ENCODE data around the gene SPRR2F. TPM values are rescaled to one million over a fixed set of nuclear protein-coding genes. Genes with fewer than 3 reads are reported as not detected.

The SPRR2F gene
- total RNA-seq, 1 donor from 2014 or later: not detected

DNA sequence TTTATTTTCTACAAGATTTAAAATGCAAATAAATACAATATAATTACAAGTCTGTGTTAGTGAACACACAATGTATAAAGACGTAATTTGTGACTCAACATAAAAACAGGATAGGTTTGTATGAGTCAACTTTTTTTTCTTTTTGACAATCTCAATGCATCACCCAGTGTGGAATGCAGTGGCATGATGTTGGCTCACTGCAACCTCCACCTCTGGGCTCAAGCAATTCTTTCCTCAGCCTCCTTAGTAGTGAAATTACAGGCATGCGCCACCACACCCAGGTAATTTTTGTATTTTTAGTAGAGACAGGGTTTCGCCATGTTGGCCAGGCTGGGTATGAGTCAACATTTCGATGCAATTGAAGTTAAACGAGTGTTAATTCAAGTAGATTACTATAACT lies 13.1 kb downstream of the SPRR2F start:
- Histone ChIP-seq H3K79me2 (ENCODE audit: insufficient read depth, low read length) (no peaks in the 10 kb centered on the region), H3K4me2 (ENCODE audit: low read length) (no peak overlapping the region), H3K27ac (ENCODE audit: low read depth, low read length) (no peak overlapping the region), H3K36me3 (ENCODE audit: insufficient read depth, low read length) (no peaks in the 10 kb centered on the region), H4K20me1 (ENCODE audit: insufficient read depth, low read length) (no peaks in the 10 kb centered on the region), H2AFZ (ENCODE audit: low read depth, low read length) (no peak overlapping the region), H3K9me3 (ENCODE audit: insufficient read depth, low read depth, low read length) (no peaks in the 10 kb centered on the region), H3K4me3 (ENCODE audit: insufficient read depth, low read depth, low read length) (no peak overlapping the region), H3K27me3 (ENCODE audit: insufficient read depth, low read length) (no peaks in the 10 kb centered on the region), H3K9ac (ENCODE audit: low read length) (no peak overlapping the region), H3K4me1 (ENCODE audit: insufficient read depth, low read length) (no peaks in the 10 kb centered on the region)
- Mint-ChIP-seq H3K27ac (ENCODE audit: unreplicated experiment) (peak overlapping the region; percentile 77), H3K9me3 (ENCODE audit: unreplicated experiment) (peaks cover 2% of the 10 kb centered on the region), H3K36me3 (ENCODE audit: low read depth, unreplicated experiment) (no peaks in the 10 kb centered on the region), H3K4me1 (ENCODE audit: low read depth, unreplicated experiment) (peaks cover 2% of the 10 kb centered on the region), H3K27me3 (ENCODE audit: low read depth, unreplicated experiment) (no peaks in the 10 kb centered on the region), H3K4me3 (ENCODE audit: unreplicated experiment) (no peak overlapping the region)
- FAIRE-seq: no peak
- TF ChIP-seq EZH2 (IDR thresholded peaks at IDR 0.05; ENCODE audit: insufficient read depth, low read length): no peak
- TF ChIP-seq, protein P1, sequence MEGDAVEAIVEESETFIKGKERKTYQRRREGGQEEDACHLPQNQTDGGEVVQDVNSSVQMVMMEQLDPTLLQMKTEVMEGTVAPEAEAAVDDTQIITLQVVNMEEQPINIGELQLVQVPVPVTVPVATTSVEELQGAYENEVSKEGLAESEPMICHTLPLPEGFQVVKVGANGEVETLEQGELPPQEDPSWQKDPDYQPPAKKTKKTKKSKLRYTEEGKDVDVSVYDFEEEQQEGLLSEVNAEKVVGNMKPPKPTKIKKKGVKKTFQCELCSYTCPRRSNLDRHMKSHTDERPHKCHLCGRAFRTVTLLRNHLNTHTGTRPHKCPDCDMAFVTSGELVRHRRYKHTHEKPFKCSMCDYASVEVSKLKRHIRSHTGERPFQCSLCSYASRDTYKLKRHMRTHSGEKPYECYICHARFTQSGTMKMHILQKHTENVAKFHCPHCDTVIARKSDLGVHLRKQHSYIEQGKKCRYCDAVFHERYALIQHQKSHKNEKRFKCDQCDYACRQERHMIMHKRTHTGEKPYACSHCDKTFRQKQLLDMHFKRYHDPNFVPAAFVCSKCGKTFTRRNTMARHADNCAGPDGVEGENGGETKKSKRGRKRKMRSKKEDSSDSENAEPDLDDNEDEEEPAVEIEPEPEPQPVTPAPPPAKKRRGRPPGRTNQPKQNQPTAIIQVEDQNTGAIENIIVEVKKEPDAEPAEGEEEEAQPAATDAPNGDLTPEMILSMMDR (IDR thresholded peaks at IDR 0.05; ENCODE audit: insufficient read depth, low read depth, low read length): no peak
- DNase-seq (ENCODE audit: low read depth): peak; percentile 66

DNA sequence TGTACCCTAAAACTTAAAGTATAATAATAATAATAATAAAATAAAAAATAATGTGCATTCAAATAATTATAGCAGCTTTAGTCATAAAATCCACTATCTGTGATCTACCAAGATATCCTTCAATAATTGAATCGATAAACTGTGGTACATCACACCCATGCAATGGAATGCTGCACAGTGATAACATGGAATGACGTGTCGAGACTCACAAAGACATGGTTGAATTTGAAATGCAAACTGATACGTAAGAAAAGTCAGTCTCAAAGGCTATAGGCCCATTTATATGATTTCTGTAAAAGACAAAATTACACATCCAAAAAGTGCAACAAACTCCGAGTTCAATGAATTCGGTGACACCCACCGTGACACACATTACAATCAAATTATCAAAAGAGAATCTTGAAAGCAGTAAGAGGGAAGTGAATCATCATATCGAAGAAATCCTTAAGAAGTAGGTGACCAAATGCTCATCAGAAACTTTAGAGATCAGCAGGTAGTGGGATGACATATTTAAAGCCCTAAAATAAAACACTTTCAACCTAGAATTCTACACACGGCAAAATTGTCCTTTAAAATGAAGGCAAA lies 13.8 kb downstream of the SPRR2F start:
- Histone ChIP-seq H3K4me1 (ENCODE audit: insufficient read depth, low read length) (no peaks in the 10 kb centered on the region), H3K4me3 (ENCODE audit: insufficient read depth, low read depth, low read length) (no peak overlapping the region), H3K9me3 (ENCODE audit: insufficient read depth, low read depth, low read length) (no peaks in the 10 kb centered on the region), H3K9ac (ENCODE audit: low read length) (no peak overlapping the region), H4K20me1 (ENCODE audit: insufficient read depth, low read length) (no peaks in the 10 kb centered on the region), H3K36me3 (ENCODE audit: insufficient read depth, low read length) (no peaks in the 10 kb centered on the region), H3K27ac (ENCODE audit: low read depth, low read length) (peak overlapping the region; percentile 2), H2AFZ (ENCODE audit: low read depth, low read length) (no peak overlapping the region), H3K79me2 (ENCODE audit: insufficient read depth, low read length) (no peaks in the 10 kb centered on the region), H3K4me2 (ENCODE audit: low read length) (peak overlapping the region; percentile 4), H3K27me3 (ENCODE audit: insufficient read depth, low read length) (no peaks in the 10 kb centered on the region)
- H3K27ac Mint-ChIP-seq (ENCODE audit: unreplicated experiment): no peak overlapping the region
- FAIRE-seq (no peak), DNase-seq (ENCODE audit: low read depth) (no peak)
- no peaks in the 10 kb centered on the region for H3K36me3 Mint-ChIP-seq (ENCODE audit: low read depth, unreplicated experiment)
- TF ChIP-seq, protein P1 (IDR thresholded peaks at IDR 0.05; ENCODE audit: insufficient read depth, low read depth, low read length): no peak
- no peak for TF ChIP-seq EZH2 (IDR thresholded peaks at IDR 0.05; ENCODE audit: insufficient read depth, low read length)
- H3K4me1 Mint-ChIP-seq (ENCODE audit: low read depth, unreplicated experiment): peaks cover 2% of the 10 kb centered on the region
- H3K9me3 Mint-ChIP-seq (ENCODE audit: unreplicated experiment): no peaks in the 10 kb centered on the region
- no peaks in the 10 kb centered on the region for H3K27me3 Mint-ChIP-seq (ENCODE audit: low read depth, unreplicated experiment)
- H3K4me3 Mint-ChIP-seq (ENCODE audit: unreplicated experiment): no peak overlapping the region

DNA sequence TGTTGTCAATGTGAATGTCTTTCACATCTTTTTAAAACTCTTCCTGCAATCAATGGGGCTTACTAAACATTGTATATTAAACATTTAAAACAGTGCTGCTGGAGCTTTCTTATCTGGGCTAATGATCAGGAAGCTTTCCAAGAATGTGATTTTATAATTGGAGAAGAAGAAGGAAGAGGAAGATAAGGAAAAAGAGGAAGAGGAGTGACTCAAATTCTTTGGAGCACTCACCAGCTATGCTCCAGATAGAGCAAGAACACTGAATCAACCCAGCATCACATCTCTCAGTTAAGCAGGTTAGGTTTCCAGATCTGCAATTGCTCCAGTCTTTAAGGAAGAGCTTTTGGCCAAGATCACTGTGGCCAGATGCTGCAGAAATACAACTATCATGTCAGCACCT lies 17.6 kb downstream of the SPRR2F start:
- Mint-ChIP-seq H3K9me3 (ENCODE audit: unreplicated experiment) (no peaks in the 10 kb centered on the region), H3K4me3 (ENCODE audit: unreplicated experiment) (no peak overlapping the region), H3K27ac (ENCODE audit: unreplicated experiment) (no peak overlapping the region), H3K27me3 (ENCODE audit: low read depth, unreplicated experiment) (no peaks in the 10 kb centered on the region), H3K4me1 (ENCODE audit: low read depth, unreplicated experiment) (peaks cover 2% of the 10 kb centered on the region), H3K36me3 (ENCODE audit: low read depth, unreplicated experiment) (no peaks in the 10 kb centered on the region)
- Histone ChIP-seq H3K27ac (ENCODE audit: low read depth, low read length) (no peak overlapping the region), H3K79me2 (ENCODE audit: insufficient read depth, low read length) (no peaks in the 10 kb centered on the region), H2AFZ (ENCODE audit: low read depth, low read length) (no peak overlapping the region), H3K9me3 (ENCODE audit: insufficient read depth, low read depth, low read length) (no peaks in the 10 kb centered on the region), H3K4me3 (ENCODE audit: insufficient read depth, low read depth, low read length) (no peak overlapping the region), H3K27me3 (ENCODE audit: insufficient read depth, low read length) (no peaks in the 10 kb centered on the region), H3K4me2 (ENCODE audit: low read length) (no peak overlapping the region), H4K20me1 (ENCODE audit: insufficient read depth, low read length) (no peaks in the 10 kb centered on the region), H3K36me3 (ENCODE audit: insufficient read depth, low read length) (no peaks in the 10 kb centered on the region), H3K9ac (ENCODE audit: low read length) (no peak overlapping the region), H3K4me1 (ENCODE audit: insufficient read depth, low read length) (no peaks in the 10 kb centered on the region)
- no peak for FAIRE-seq
- DNase-seq (ENCODE audit: low read depth): no peak
- TF ChIP-seq, protein P1 (IDR thresholded peaks at IDR 0.05; ENCODE audit: insufficient read depth, low read depth, low read length): no peak
- TF ChIP-seq EZH2 (IDR thresholded peaks at IDR 0.05; ENCODE audit: insufficient read depth, low read length): no peak

Measured in astrocyte (in vitro differentiated cells and primary cell).